MCF 10A (cell line): Measurements from ENCODE around the gene PRPF6. TPM values are rescaled to one million over a fixed set of nuclear protein-coding genes. Genes with fewer than 3 reads are reported as not detected.

Experiments used
- BruUV-seq: library from RNA; stranded (reverse); fragments of 400-500 nt; replicated peaks from 2 replicates; lab custom pipeline; 2021; lab: Mats Ljungman, UMichigan
- CTCF ChIA-PET: fragments of 300-600 bp; sonication (Branson Sonifier 250); formaldehyde crosslinking; extraction: SDS; loops from one replicate; lab custom pipeline; 2021; ENCODE audit warnings: antibody characterized with exemption, inconsistent platforms; lab: Yijun Ruan, JAX
- POLR2A ChIA-PET: fragments of 300-600, 350-650 bp; sonication (Branson Sonifier 250); formaldehyde crosslinking; extraction: SDS; loops from one replicate; lab custom pipeline; 2020; ENCODE audit warnings: antibody characterized with exemption, inconsistent platforms; lab: Yijun Ruan, JAX
- DNase-seq: peaks from one replicate; pipeline ENCODE4 v3.0.0-alpha.2; 2018; ENCODE audit not compliant: unreplicated experiment
- H3K27ac Mint-ChIP-seq: one replicate; pipeline ENCODE4 v1.8.0; 2022; ENCODE audit warnings: mild to moderate bottlenecking, low read depth, mixed read lengths; ENCODE audit not compliant: unreplicated experiment
- H3K27me3 Mint-ChIP-seq: one replicate; pipeline ENCODE4 v1.8.0; 2022; ENCODE audit warnings: mixed read lengths; ENCODE audit not compliant: insufficient read depth, unreplicated experiment
- H3K36me3 Mint-ChIP-seq: one replicate; pipeline ENCODE4 v1.8.0; 2022; ENCODE audit warnings: mild to moderate bottlenecking, moderate library complexity, mixed read lengths; ENCODE audit not compliant: insufficient read depth, unreplicated experiment
- H3K4me1 Mint-ChIP-seq: one replicate; pipeline ENCODE4 v1.8.0; 2022; ENCODE audit warnings: mixed read lengths; ENCODE audit not compliant: insufficient read depth, unreplicated experiment
- H3K4me3 Mint-ChIP-seq: one replicate; pipeline ENCODE4 v1.8.0; 2022; ENCODE audit warnings: mild to moderate bottlenecking, moderate library complexity, mixed read lengths; ENCODE audit not compliant: unreplicated experiment
- H3K9me3 Mint-ChIP-seq: one replicate; pipeline ENCODE4 v1.8.0; 2022; ENCODE audit warnings: mixed read lengths; ENCODE audit not compliant: unreplicated experiment
- CTCF ChIP-seq: fragments of 200-600 bp; IDR thresholded peaks from one replicate; pipeline ENCODE4 v1.8.0; 2022; ENCODE audit warnings: antibody characterized with exemption, mild to moderate bottlenecking; ENCODE audit not compliant: unreplicated experiment
- intact Hi-C: fragments of 100-400 bp; cut with micrococcal nuclease; formaldehyde crosslinking; loops from 2 replicates; pipeline ENCODE4 v1.14.1; 2022
- total RNA-seq: library from RNA; stranded (reverse); gene quantifications from 2 replicates; pipeline ENCODE4 v1.2.3, GENCODE V29; 2022

The PRPF6 gene
- total RNA-seq, 1 experiment from 2014 or later: 70.9 TPM

GRCh38 chr20:63950701-63951397, 30.1 kb upstream of the PRPF6 start:
- no peak for DNase-seq
- Mint-ChIP-seq H3K36me3 (peaks cover 14% of the 10 kb centered on the region), H3K4me1 (peaks cover 22% of the 10 kb centered on the region), H3K27me3 (no peaks in the 10 kb centered on the region), H3K9me3 (no peaks in the 10 kb centered on the region), H3K27ac (no peak overlapping the region), H3K4me3 (no peak overlapping the region)
- ChIA-PET CTCF (interaction anchor here (0.6 kb wide), 2 partner anchors 19 to 228 kb away, joined by 3 to 5 read pairs; no protein-coding TSS in a partner anchor), POLR2A (interaction anchor here (0.9 to 1.5 kb wide), 3 partner anchors 30 to 243 kb away, joined by 3 to 5 read pairs (median 4); partner anchors contain the start of genes ARFRP1 and PRPF6)
- intact Hi-C loops: no loop called here
- no TSS peak for BruUV-seq
- TF ChIP-seq CTCF: no peak

- no TSS peak for BruUV-seq
- H3K27me3 Mint-ChIP-seq: no peaks in the 10 kb centered on the region
- H3K9me3 Mint-ChIP-seq: no peaks in the 10 kb centered on the region
- intact Hi-C loops: no loop called here
- CTCF ChIA-PET: interaction anchor here (0.6 to 1.2 kb wide), 4 partner anchors 20 to 414 kb away, joined by 3 to 5 read pairs (median 4); no protein-coding TSS in a partner anchor
- no peak for DNase-seq
- peaks cover 22% of the 10 kb centered on the region for H3K4me1 Mint-ChIP-seq
- POLR2A ChIA-PET: interaction anchor here (0.8 to 1.5 kb wide), 4 partner anchors 20 to 244 kb away, joined by 3 to 5 read pairs (median 4); partner anchors contain the start of genes ARFRP1 and PRPF6
- no peak overlapping the region for H3K27ac Mint-ChIP-seq
- no peak for TF ChIP-seq CTCF
- no peak overlapping the region for H3K4me3 Mint-ChIP-seq
- peaks cover 8% of the 10 kb centered on the region for H3K36me3 Mint-ChIP-seq
These were observed 29.3 kb upstream of the PRPF6 start for GRCh38 chr20:63951398-63952209.

GRCh38 chr20:63952210-63952535, 28.8 kb upstream of the PRPF6 start:
- ChIA-PET POLR2A (interaction anchor here (0.5 to 1.5 kb wide), 3 partner anchors 21 to 244 kb away, joined by 3 to 5 read pairs (median 3); partner anchors contain the start of genes ARFRP1, PRPF6 and ZGPAT), CTCF (interaction anchor here (0.6 to 1.2 kb wide), 2 partner anchors 85 to 415 kb away, joined by 3 to 5 read pairs; no protein-coding TSS in a partner anchor)
- H3K4me1 Mint-ChIP-seq: peaks cover 22% of the 10 kb centered on the region
- no peak overlapping the region for H3K27ac Mint-ChIP-seq
- no TSS peak for BruUV-seq
- no peaks in the 10 kb centered on the region for H3K27me3 Mint-ChIP-seq
- no peaks in the 10 kb centered on the region for H3K9me3 Mint-ChIP-seq
- H3K36me3 Mint-ChIP-seq: peaks cover 8% of the 10 kb centered on the region
- H3K4me3 Mint-ChIP-seq: no peak overlapping the region
- no peak for TF ChIP-seq CTCF
- intact Hi-C loops: no loop called here
- no peak for DNase-seq

- Mint-ChIP-seq H3K9me3 (no peaks in the 10 kb centered on the region), H3K4me1 (peaks cover 22% of the 10 kb centered on the region), H3K36me3 (peaks cover 8% of the 10 kb centered on the region), H3K27ac (no peak overlapping the region), H3K27me3 (no peaks in the 10 kb centered on the region), H3K4me3 (no peak overlapping the region)
- no peak for TF ChIP-seq CTCF
- POLR2A ChIA-PET: interaction anchor here (0.5 to 2.8 kb wide), 2 partner anchors 42 to 245 kb away, joined by 3 to 8 read pairs; partner anchors contain the start of genes ARFRP1 and ZGPAT
- no peak for DNase-seq
- CTCF ChIA-PET: interaction anchor here (0.9 to 1.2 kb wide), 2 partner anchors 320 to 415 kb away, joined by 3 to 5 read pairs; no protein-coding TSS in a partner anchor
- intact Hi-C loops: no loop called here
- BruUV-seq: no TSS peak
These were observed 28.2 kb upstream of the PRPF6 start for GRCh38 chr20:63952769-63953168.
